ENCODE data around the gene LRRC52. TPM values are rescaled to one million over a fixed set of nuclear protein-coding genes. Genes with fewer than 3 reads are reported as not detected.

Gene LRRC52
- total RNA-seq, 1 experiment from 2014 or later, result not detected

GRCh38 chr1:165551469-165551868 lies 7.7 kb downstream of the LRRC52 start:
- peaks cover 21% of the 10 kb centered on the region for H3K27me3 ChIP-seq (ENCODE audit: insufficient read depth, low read depth)
- H4K20me1 ChIP-seq (ENCODE audit: insufficient read depth), result no peaks in the 10 kb centered on the region
- H3K36me3 ChIP-seq (ENCODE audit: low read depth), result no peaks in the 10 kb centered on the region
- no peaks in the 10 kb centered on the region for H3K79me2 ChIP-seq (ENCODE audit: low read depth)
- intact Hi-C loops (cut with micrococcal nuclease; ENCODE audit: unreplicated experiment), result no loop called here
- POLR2A ChIA-PET (ENCODE audit: unreplicated experiment), result no interaction called here
- BruUV-seq (replicated peaks), result no TSS peak
- H2AFZ ChIP-seq, result no peak overlapping the region
- TF ChIP-seq EZH2 (IDR thresholded peaks at IDR 0.05; ENCODE audit: low read depth), result no peak
- TF ChIP-seq CTCF (conservative IDR thresholded peaks at IDR 0.05), result no peak
- CTCF ChIA-PET, result no interaction called here
- H3K27ac ChIP-seq, result no peak overlapping the region
- no peaks in the 10 kb centered on the region for H3K9me3 ChIP-seq (ENCODE audit: insufficient read depth, low read depth)
- no peak for DNase-seq
- no peak overlapping the region for H3K4me2 ChIP-seq
- H3K9me2 ChIP-seq (ENCODE audit: insufficient read depth), result no peaks in the 10 kb centered on the region
- H3F3A ChIP-seq (ENCODE audit: insufficient read depth, low read depth), result no peaks in the 10 kb centered on the region
- no peaks in the 10 kb centered on the region for H3K4me1 ChIP-seq (replicated peaks; ENCODE audit: insufficient read depth)
- H3K4me3 ChIP-seq, result no peak overlapping the region

GRCh38 chr1:165560883-165561656 lies 17.3 kb downstream of the LRRC52 start:
- Histone ChIP-seq H4K20me1 (ENCODE audit: insufficient read depth) (no peaks in the 10 kb centered on the region), H3K4me2 (no peak overlapping the region), H3F3A (ENCODE audit: insufficient read depth, low read depth) (no peaks in the 10 kb centered on the region), H3K27ac (no peak overlapping the region), H3K9me3 (ENCODE audit: insufficient read depth, low read depth) (no peaks in the 10 kb centered on the region), H3K79me2 (ENCODE audit: low read depth) (no peaks in the 10 kb centered on the region), H2AFZ (no peak overlapping the region), H3K27me3 (ENCODE audit: insufficient read depth, low read depth) (peaks cover 16% of the 10 kb centered on the region; the same call in 1 of the 2 replicates), H3K4me3 (no peak overlapping the region), H3K9me2 (ENCODE audit: insufficient read depth) (no peaks in the 10 kb centered on the region), H3K4me1 (replicated peaks; ENCODE audit: insufficient read depth) (no peaks in the 10 kb centered on the region), H3K36me3 (ENCODE audit: low read depth) (no peaks in the 10 kb centered on the region)
- no peak for TF ChIP-seq EZH2 (IDR thresholded peaks at IDR 0.05; ENCODE audit: low read depth)
- DNase-seq, result no peak
- ChIA-PET CTCF (no interaction called here), POLR2A (ENCODE audit: unreplicated experiment) (no interaction called here)
- intact Hi-C loops (cut with micrococcal nuclease; ENCODE audit: unreplicated experiment), result no loop called here
- BruUV-seq (replicated peaks), result no TSS peak

- intact Hi-C loops (cut with micrococcal nuclease; ENCODE audit: unreplicated experiment), result no loop called here
- no peak for DNase-seq
- TF ChIP-seq CTCF (conservative IDR thresholded peaks at IDR 0.05) (no peak), EZH2 (IDR thresholded peaks at IDR 0.05; ENCODE audit: low read depth) (no peak)
- peaks cover 17% of the 10 kb centered on the region; the same call in 1 of the 2 replicates for H3K27me3 ChIP-seq (ENCODE audit: insufficient read depth, low read depth)
- no peaks in the 10 kb centered on the region for H3K9me3 ChIP-seq (ENCODE audit: insufficient read depth, low read depth)
- H2AFZ ChIP-seq, result no peak overlapping the region
- no peaks in the 10 kb centered on the region for H3K4me1 ChIP-seq (replicated peaks; ENCODE audit: insufficient read depth)
- H4K20me1 ChIP-seq (ENCODE audit: insufficient read depth), result no peaks in the 10 kb centered on the region
- H3K27ac ChIP-seq, result no peak overlapping the region
- CTCF ChIA-PET, result no interaction called here
- H3F3A ChIP-seq (ENCODE audit: insufficient read depth, low read depth), result no peaks in the 10 kb centered on the region
- BruUV-seq (replicated peaks), result no TSS peak
- no peaks in the 10 kb centered on the region for H3K9me2 ChIP-seq (ENCODE audit: insufficient read depth)
- H3K4me2 ChIP-seq, result no peak overlapping the region
- H3K4me3 ChIP-seq, result no peak overlapping the region
- POLR2A ChIA-PET (ENCODE audit: unreplicated experiment), result no interaction called here
- no peaks in the 10 kb centered on the region for H3K79me2 ChIP-seq (ENCODE audit: low read depth)
- no peaks in the 10 kb centered on the region for H3K36me3 ChIP-seq (ENCODE audit: low read depth)
Measured at GRCh38 chr1:165562571-165562970, 18.8 kb downstream of the LRRC52 start.

GRCh38 chr1:165563551-165563950 lies 19.8 kb downstream of the LRRC52 start:
- peaks cover 19% of the 10 kb centered on the region; the same call in 1 of the 2 replicates for H3K27me3 ChIP-seq (ENCODE audit: insufficient read depth, low read depth)
- BruUV-seq (replicated peaks), result no TSS peak

More at GRCh38 chr1:165563551-165563950, 19.8 kb downstream of the LRRC52 start:
- H3K36me3 ChIP-seq (ENCODE audit: low read depth), result no peaks in the 10 kb centered on the region
- intact Hi-C loops (cut with micrococcal nuclease; ENCODE audit: unreplicated experiment), result no loop called here
- H3F3A ChIP-seq (ENCODE audit: insufficient read depth, low read depth), result no peaks in the 10 kb centered on the region
- no peaks in the 10 kb centered on the region for H4K20me1 ChIP-seq (ENCODE audit: insufficient read depth)
- H3K9me3 ChIP-seq (ENCODE audit: insufficient read depth, low read depth), result no peaks in the 10 kb centered on the region
- H3K4me3 ChIP-seq, result no peak overlapping the region
- POLR2A ChIA-PET (ENCODE audit: unreplicated experiment), result no interaction called here
- no peaks in the 10 kb centered on the region for H3K79me2 ChIP-seq (ENCODE audit: low read depth)
- TF ChIP-seq EZH2 (IDR thresholded peaks at IDR 0.05; ENCODE audit: low read depth) (no peak), CTCF (conservative IDR thresholded peaks at IDR 0.05) (no peak)
- H3K9me2 ChIP-seq (ENCODE audit: insufficient read depth), result no peaks in the 10 kb centered on the region
- H3K4me2 ChIP-seq, result no peak overlapping the region
- H2AFZ ChIP-seq, result no peak overlapping the region
- no peak for DNase-seq
- no peak overlapping the region for H3K27ac ChIP-seq
- CTCF ChIA-PET, result no interaction called here
- H3K4me1 ChIP-seq (replicated peaks; ENCODE audit: insufficient read depth), result no peaks in the 10 kb centered on the region
